Neural cell (in vitro differentiated cells): ENCODE data around the gene SIVA1.

Source experiments
- EP300 ChIP-seq: fragments of 450-650 bp; conservative IDR thresholded peaks from 2 replicates; pipeline ENCODE4 v1.6.1; 2014; ENCODE audit warnings: antibody characterized with exemption, mild to moderate bottlenecking, moderate library complexity; ENCODE audit not compliant: poor library complexity, severe bottlenecking
- EZH2 ChIP-seq: fragments of 200-600, 300-800 bp; shearing (Covaris generic), sonication (generic); IDR thresholded peaks from 2 replicates; pipeline ENCODE4 v1.6.1; 2014; ENCODE audit warnings: antibody characterized with exemption, low read length, borderline replicate concordance, mild to moderate bottlenecking; ENCODE audit not compliant: insufficient read depth, poor library complexity, severe bottlenecking
- POLR2AphosphoS5 ChIP-seq: IDR thresholded peaks from 2 replicates; pipeline ENCODE4 v1.6.1; 2012
- SMC3 ChIP-seq: fragments of 450-650 bp; conservative IDR thresholded peaks from 2 replicates; pipeline ENCODE4 v1.6.1; 2014; ENCODE audit warnings: antibody characterized with exemption, mild to moderate bottlenecking, moderate library complexity; ENCODE audit not compliant: poor library complexity
- TF ChIP-seq, protein P1 (sequence below): fragments of 450-650 bp; IDR thresholded peaks from 2 replicates; pipeline ENCODE4 v1.5.1; 2014; ENCODE audit warnings: antibody characterized with exemption, mild to moderate bottlenecking, moderate library complexity; ENCODE audit not compliant: poor library complexity, severe bottlenecking

GRCh38 chr14:104721505-104722431, 31.2 kb upstream of the SIVA1 start:
- no peak for TF ChIP-seq SMC3
- no peak for TF ChIP-seq POLR2AphosphoS5
- TF ChIP-seq, protein P1, sequence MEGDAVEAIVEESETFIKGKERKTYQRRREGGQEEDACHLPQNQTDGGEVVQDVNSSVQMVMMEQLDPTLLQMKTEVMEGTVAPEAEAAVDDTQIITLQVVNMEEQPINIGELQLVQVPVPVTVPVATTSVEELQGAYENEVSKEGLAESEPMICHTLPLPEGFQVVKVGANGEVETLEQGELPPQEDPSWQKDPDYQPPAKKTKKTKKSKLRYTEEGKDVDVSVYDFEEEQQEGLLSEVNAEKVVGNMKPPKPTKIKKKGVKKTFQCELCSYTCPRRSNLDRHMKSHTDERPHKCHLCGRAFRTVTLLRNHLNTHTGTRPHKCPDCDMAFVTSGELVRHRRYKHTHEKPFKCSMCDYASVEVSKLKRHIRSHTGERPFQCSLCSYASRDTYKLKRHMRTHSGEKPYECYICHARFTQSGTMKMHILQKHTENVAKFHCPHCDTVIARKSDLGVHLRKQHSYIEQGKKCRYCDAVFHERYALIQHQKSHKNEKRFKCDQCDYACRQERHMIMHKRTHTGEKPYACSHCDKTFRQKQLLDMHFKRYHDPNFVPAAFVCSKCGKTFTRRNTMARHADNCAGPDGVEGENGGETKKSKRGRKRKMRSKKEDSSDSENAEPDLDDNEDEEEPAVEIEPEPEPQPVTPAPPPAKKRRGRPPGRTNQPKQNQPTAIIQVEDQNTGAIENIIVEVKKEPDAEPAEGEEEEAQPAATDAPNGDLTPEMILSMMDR = no peak
- no peak for TF ChIP-seq EP300
- no peak for TF ChIP-seq EZH2
